ENCODE results near the gene BAIAP2L1.

BAIAP2L1 gene

DNA sequence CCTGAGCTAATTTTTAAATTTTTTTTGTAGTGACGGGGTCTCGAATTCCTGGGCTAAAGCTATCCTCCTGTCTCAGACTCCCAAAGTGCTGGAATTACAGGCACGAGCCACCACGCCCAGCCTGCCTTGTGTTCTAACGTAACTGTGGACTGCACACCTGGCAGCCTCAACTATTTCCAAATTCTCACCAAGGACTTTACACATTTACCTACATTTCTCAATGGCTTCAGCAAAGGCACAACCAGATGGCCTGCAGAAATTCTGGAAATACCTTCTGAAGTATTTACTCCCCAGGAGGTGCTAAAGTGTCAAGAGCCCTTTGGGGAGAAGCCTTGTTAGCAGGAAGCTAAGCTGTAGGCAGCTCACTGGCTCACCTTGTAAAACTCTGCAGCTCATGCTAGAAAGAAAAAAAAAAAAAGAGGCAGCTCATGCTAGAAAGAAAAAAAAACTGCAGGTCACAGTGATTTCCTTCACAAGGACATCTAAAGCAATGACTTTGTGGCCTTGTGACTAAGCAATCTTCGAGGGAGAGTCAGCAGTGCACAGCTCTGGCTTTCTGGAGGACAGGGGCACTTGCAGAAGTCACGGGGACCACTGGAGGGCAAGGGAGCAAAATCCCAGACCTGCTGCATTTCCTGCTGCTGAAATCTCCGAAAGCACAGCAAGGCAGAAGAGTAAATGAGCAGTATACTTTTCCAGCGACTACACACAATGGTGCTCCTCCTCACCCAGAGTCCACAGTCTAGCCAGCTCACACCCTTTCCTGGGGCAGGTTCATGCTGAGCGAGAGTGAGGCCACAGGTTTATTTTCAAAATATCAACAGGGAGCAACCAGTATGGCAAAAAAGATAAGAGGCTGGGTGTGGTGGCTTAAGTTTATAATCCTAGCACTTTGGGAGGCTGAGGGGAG, 40.4 kb downstream of the BAIAP2L1 start:
- Histone ChIP-seq H3K27ac (ENCODE audit: low read depth in 2 of 2, low read length in 2 of 2) (peak overlapping the region; percentile 84 to 92), H3K36me3 (ENCODE audit: control insufficient read depth in 2 of 2, insufficient read depth in 2 of 2, low read length in 2 of 2) (no peaks in the 10 kb centered on the region), H3K27me3 (ENCODE audit: control insufficient read depth in 2 of 2, insufficient read depth in 2 of 2, low read length in 2 of 2) (no peaks in the 10 kb centered on the region), H3K9ac (ENCODE audit: low read depth in 1 of 2, low read length in 2 of 2) (peak overlapping the region in 1 of 2 donors; percentile 26), H3K4me3 (ENCODE audit: low read length in 2 of 2) (peak overlapping the region; percentile 42 to 45), H3K9me3 (ENCODE audit: control insufficient read depth in 2 of 2, low read length in 2 of 2) (no peaks in the 10 kb centered on the region), H3K4me1 (ENCODE audit: control insufficient read depth in 2 of 2, insufficient read depth in 2 of 2, low read length in 2 of 2) (peaks cover 8 to 33% of the 10 kb centered on the region in 2 donors)

GRCh38 chr7:98359395-98359794, 41.5 kb downstream of the BAIAP2L1 start:
- Histone ChIP-seq H3K4me1 (ENCODE audit: control insufficient read depth in 2 of 2, insufficient read depth in 2 of 2, low read length in 2 of 2) (peaks cover 16 to 39% of the 10 kb centered on the region in 2 donors), H3K27me3 (ENCODE audit: control insufficient read depth in 2 of 2, insufficient read depth in 2 of 2, low read length in 2 of 2) (no peaks in the 10 kb centered on the region), H3K9ac (ENCODE audit: low read depth in 1 of 2, low read length in 2 of 2) (no peak overlapping the region), H3K4me3 (ENCODE audit: low read length in 2 of 2) (no peak overlapping the region), H3K36me3 (ENCODE audit: control insufficient read depth in 2 of 2, insufficient read depth in 2 of 2, low read length in 2 of 2) (no peaks in the 10 kb centered on the region), H3K9me3 (ENCODE audit: control insufficient read depth in 2 of 2, low read length in 2 of 2) (no peaks in the 10 kb centered on the region), H3K27ac (ENCODE audit: low read depth in 2 of 2, low read length in 2 of 2) (peak overlapping the region; percentile 84 to 92)

DNA sequence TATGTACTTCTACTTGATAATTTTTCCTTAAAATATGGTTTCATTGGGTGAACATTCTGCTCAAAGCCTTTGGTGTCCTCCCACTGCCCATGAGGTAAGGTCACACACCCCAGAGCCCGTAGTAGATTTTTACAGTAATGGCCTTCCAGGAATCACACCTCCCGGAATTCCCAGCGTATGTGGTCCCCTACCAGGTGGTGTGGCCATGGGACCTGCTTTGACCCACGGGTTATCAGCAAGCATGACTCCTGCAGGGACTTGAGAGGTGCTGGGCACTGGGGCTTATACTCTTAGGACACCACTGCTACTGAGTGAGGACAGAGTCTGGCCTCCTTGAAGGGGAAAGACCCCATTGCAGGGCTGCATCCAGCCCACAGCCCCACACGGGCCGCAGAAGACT, 42.2 kb downstream of the BAIAP2L1 start:
- H3K4me3 ChIP-seq (ENCODE audit: low read length in 2 of 2): no peak overlapping the region
- H3K27ac ChIP-seq (ENCODE audit: low read depth in 2 of 2, low read length in 2 of 2): peak overlapping the region in 1 of 2 donors; percentile 9
- H3K9me3 ChIP-seq (ENCODE audit: control insufficient read depth in 2 of 2, low read length in 2 of 2): no peaks in the 10 kb centered on the region
- H3K9ac ChIP-seq (ENCODE audit: low read depth in 1 of 2, low read length in 2 of 2): no peak overlapping the region
- H3K36me3 ChIP-seq (ENCODE audit: control insufficient read depth in 2 of 2, insufficient read depth in 2 of 2, low read length in 2 of 2): no peaks in the 10 kb centered on the region
- peaks cover 16 to 44% of the 10 kb centered on the region in 2 donors for H3K4me1 ChIP-seq (ENCODE audit: control insufficient read depth in 2 of 2, insufficient read depth in 2 of 2, low read length in 2 of 2)
- no peaks in the 10 kb centered on the region for H3K27me3 ChIP-seq (ENCODE audit: control insufficient read depth in 2 of 2, insufficient read depth in 2 of 2, low read length in 2 of 2)

DNA sequence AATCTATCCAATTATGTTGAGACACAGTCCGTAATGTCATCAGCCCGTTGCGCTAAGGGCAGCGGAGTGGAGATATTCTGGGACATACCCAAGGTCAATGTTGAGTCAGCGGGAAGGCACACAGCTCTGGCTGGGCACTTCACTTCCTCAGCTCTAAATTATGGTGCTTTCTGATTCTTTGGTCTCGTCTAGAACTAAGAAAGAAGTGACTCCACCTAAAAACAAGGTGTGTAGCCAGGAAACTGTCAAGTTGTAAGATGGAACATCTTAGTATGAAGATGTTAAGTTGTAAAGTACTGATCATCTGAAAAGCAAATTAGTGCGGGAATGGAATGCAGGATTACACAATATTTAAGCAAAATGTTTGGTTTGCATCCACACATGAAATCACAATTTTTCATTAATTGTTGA, 43.1 kb downstream of the BAIAP2L1 start:
- H3K27ac ChIP-seq (ENCODE audit: low read depth in 2 of 2, low read length in 2 of 2): no peak overlapping the region
- H3K27me3 ChIP-seq (ENCODE audit: control insufficient read depth in 2 of 2, insufficient read depth in 2 of 2, low read length in 2 of 2): no peaks in the 10 kb centered on the region
- H3K36me3 ChIP-seq (ENCODE audit: control insufficient read depth in 2 of 2, insufficient read depth in 2 of 2, low read length in 2 of 2): no peaks in the 10 kb centered on the region
- H3K4me3 ChIP-seq (ENCODE audit: low read length in 2 of 2): no peak overlapping the region
- H3K4me1 ChIP-seq (ENCODE audit: control insufficient read depth in 2 of 2, insufficient read depth in 2 of 2, low read length in 2 of 2): peaks cover 16 to 48% of the 10 kb centered on the region in 2 donors
- no peak overlapping the region for H3K9ac ChIP-seq (ENCODE audit: low read depth in 1 of 2, low read length in 2 of 2)
- no peaks in the 10 kb centered on the region for H3K9me3 ChIP-seq (ENCODE audit: control insufficient read depth in 2 of 2, low read length in 2 of 2)

GRCh38 chr7:98355250-98355538, 45.7 kb downstream of the BAIAP2L1 start:
- Histone ChIP-seq H3K27ac (ENCODE audit: low read depth in 2 of 2, low read length in 2 of 2) (peak overlapping the region; percentile 88 to 91), H3K36me3 (ENCODE audit: control insufficient read depth in 2 of 2, insufficient read depth in 2 of 2, low read length in 2 of 2) (no peaks in the 10 kb centered on the region), H3K9me3 (ENCODE audit: control insufficient read depth in 2 of 2, low read length in 2 of 2) (no peaks in the 10 kb centered on the region), H3K4me1 (ENCODE audit: control insufficient read depth in 2 of 2, insufficient read depth in 2 of 2, low read length in 2 of 2) (peaks cover 17 to 51% of the 10 kb centered on the region in 2 donors), H3K27me3 (ENCODE audit: control insufficient read depth in 2 of 2, insufficient read depth in 2 of 2, low read length in 2 of 2) (no peaks in the 10 kb centered on the region), H3K4me3 (ENCODE audit: low read length in 2 of 2) (no peak overlapping the region), H3K9ac (ENCODE audit: low read depth in 1 of 2, low read length in 2 of 2) (peak overlapping the region; percentile 14 to 42)

- Histone ChIP-seq H3K27me3 (ENCODE audit: control insufficient read depth in 2 of 2, insufficient read depth in 2 of 2, low read length in 2 of 2) (no peaks in the 10 kb centered on the region), H3K4me3 (ENCODE audit: low read length in 2 of 2) (peak overlapping the region in 1 of 2 donors; percentile 50), H3K36me3 (ENCODE audit: control insufficient read depth in 2 of 2, insufficient read depth in 2 of 2, low read length in 2 of 2) (peaks cover 0 to 2% of the 10 kb centered on the region in 2 donors), H3K9me3 (ENCODE audit: control insufficient read depth in 2 of 2, low read length in 2 of 2) (no peaks in the 10 kb centered on the region), H3K9ac (ENCODE audit: low read depth in 1 of 2, low read length in 2 of 2) (peak overlapping the region; percentile 36 to 68), H3K27ac (ENCODE audit: low read depth in 2 of 2, low read length in 2 of 2) (peak overlapping the region; percentile 88 to 91), H3K4me1 (ENCODE audit: control insufficient read depth in 2 of 2, insufficient read depth in 2 of 2, low read length in 2 of 2) (peaks cover 14 to 47% of the 10 kb centered on the region in 2 donors)
These were observed 46.2 kb downstream of the BAIAP2L1 start for GRCh38 chr7:98354511-98355249.

- Histone ChIP-seq H3K4me3 (ENCODE audit: low read length in 2 of 2) (peak overlapping the region in 1 of 2 donors; percentile 50), H3K27me3 (ENCODE audit: control insufficient read depth in 2 of 2, insufficient read depth in 2 of 2, low read length in 2 of 2) (no peaks in the 10 kb centered on the region), H3K36me3 (ENCODE audit: control insufficient read depth in 2 of 2, insufficient read depth in 2 of 2, low read length in 2 of 2) (peaks cover 0 to 2% of the 10 kb centered on the region in 2 donors), H3K9ac (ENCODE audit: low read depth in 1 of 2, low read length in 2 of 2) (peak overlapping the region in 1 of 2 donors; percentile 68), H3K9me3 (ENCODE audit: control insufficient read depth in 2 of 2, low read length in 2 of 2) (no peaks in the 10 kb centered on the region), H3K4me1 (ENCODE audit: control insufficient read depth in 2 of 2, insufficient read depth in 2 of 2, low read length in 2 of 2) (peaks cover 13 to 43% of the 10 kb centered on the region in 2 donors), H3K27ac (ENCODE audit: low read depth in 2 of 2, low read length in 2 of 2) (peak overlapping the region; percentile 88 to 91)
These were observed 46.8 kb downstream of the BAIAP2L1 start for GRCh38 chr7:98354052-98354451.

DNA sequence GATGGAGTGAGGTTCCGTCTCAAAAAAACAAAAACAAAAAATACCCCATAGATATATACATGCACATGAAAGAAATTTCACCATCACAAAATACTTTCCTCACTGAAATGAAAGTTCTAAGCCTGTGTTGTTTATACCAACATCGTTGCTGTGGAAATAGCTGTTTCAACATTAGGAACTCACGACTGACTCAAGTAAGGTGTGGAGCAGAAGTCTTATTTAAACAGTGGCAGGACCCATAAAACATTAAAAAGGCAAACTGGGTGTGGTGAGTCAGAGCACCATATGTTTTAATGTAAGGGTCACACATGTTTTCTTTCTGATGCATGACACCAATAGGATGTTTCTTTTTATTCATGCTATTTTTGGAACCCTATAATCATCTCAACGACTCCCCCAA, 48.3 kb downstream of the BAIAP2L1 start:
- Histone ChIP-seq H3K27ac (ENCODE audit: low read depth in 2 of 2, low read length in 2 of 2) (peak overlapping the region; percentile 63 to 88), H3K27me3 (ENCODE audit: control insufficient read depth in 2 of 2, insufficient read depth in 2 of 2, low read length in 2 of 2) (no peaks in the 10 kb centered on the region), H3K36me3 (ENCODE audit: control insufficient read depth in 2 of 2, insufficient read depth in 2 of 2, low read length in 2 of 2) (peaks cover 0 to 2% of the 10 kb centered on the region in 2 donors), H3K4me1 (ENCODE audit: control insufficient read depth in 2 of 2, insufficient read depth in 2 of 2, low read length in 2 of 2) (peaks cover 13 to 41% of the 10 kb centered on the region in 2 donors), H3K9me3 (ENCODE audit: control insufficient read depth in 2 of 2, low read length in 2 of 2) (no peaks in the 10 kb centered on the region), H3K9ac (ENCODE audit: low read depth in 1 of 2, low read length in 2 of 2) (peak overlapping the region in 1 of 2 donors; percentile 34), H3K4me3 (ENCODE audit: low read length in 2 of 2) (peak overlapping the region; percentile 13 to 28)

- no peaks in the 10 kb centered on the region for H3K27me3 ChIP-seq (ENCODE audit: control insufficient read depth in 2 of 2, insufficient read depth in 2 of 2, low read length in 2 of 2)
- H3K4me1 ChIP-seq (ENCODE audit: control insufficient read depth in 2 of 2, insufficient read depth in 2 of 2, low read length in 2 of 2): peaks cover 13 to 39% of the 10 kb centered on the region in 2 donors
- H3K36me3 ChIP-seq (ENCODE audit: control insufficient read depth in 2 of 2, insufficient read depth in 2 of 2, low read length in 2 of 2): peaks cover 0 to 2% of the 10 kb centered on the region in 2 donors
- no peaks in the 10 kb centered on the region for H3K9me3 ChIP-seq (ENCODE audit: control insufficient read depth in 2 of 2, low read length in 2 of 2)
- H3K27ac ChIP-seq (ENCODE audit: low read depth in 2 of 2, low read length in 2 of 2): peak overlapping the region in 1 of 2 donors; percentile 28
- no peak overlapping the region for H3K4me3 ChIP-seq (ENCODE audit: low read length in 2 of 2)
- H3K9ac ChIP-seq (ENCODE audit: low read depth in 1 of 2, low read length in 2 of 2): no peak overlapping the region
These were observed 49.8 kb downstream of the BAIAP2L1 start for GRCh38 chr7:98351136-98351535.

Measured in mucosa of rectum (tissue), 2 donors.